Fibroblast of gingiva (primary cell): ENCODE data around the gene AIF1L.

ENCODE experiments used
- DNase-seq: peaks from one replicate; pipeline ENCODE4 v3.0.0-alpha.2; 2011; ENCODE audit warnings: low read depth

The AIF1L gene

GRCh38 chr9:131078427-131079366 is 17.6 kb upstream of the AIF1L start:
- DNase-seq = no peak

GRCh38 chr9:131080589-131080988 is 15.7 kb upstream of the AIF1L start:
- DNase-seq = no peak

GRCh38 chr9:131081868-131082267 is 14.5 kb upstream of the AIF1L start:
- DNase-seq = no peak

- no peak for DNase-seq
Measured at GRCh38 chr9:131082774-131083512, 13.4 kb upstream of the AIF1L start.

GRCh38 chr9:131084661-131085369 is 11.5 kb upstream of the AIF1L start:
- DNase-seq = no peak

GRCh38 chr9:131085370-131086122 is 10.8 kb upstream of the AIF1L start:
- DNase-seq = no peak

DNA sequence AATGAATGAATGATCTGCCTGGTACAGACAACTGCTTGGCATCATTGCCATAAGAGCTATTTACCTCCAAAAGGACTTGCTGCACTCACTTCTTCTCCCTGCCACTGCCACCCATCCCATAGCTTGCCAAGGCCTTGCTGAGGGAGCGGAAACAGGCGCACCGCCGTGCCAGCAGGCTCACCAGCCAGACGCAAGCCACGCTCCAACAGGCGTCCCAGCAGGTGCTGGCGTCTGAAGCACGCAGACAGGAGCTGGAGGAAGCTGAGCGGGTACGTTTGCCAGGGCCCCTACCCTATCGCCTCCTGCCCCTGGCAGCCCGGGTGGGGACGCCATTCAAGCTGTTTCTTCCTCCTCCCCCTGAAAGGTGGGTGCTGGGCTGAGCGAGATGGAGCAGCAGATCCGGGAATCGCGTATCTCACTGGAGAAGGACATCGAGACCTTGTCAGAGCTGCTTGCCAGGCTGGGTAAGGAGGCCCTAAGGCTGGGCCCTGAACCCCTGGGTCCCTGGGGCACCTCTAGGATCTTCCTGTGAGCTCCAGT is 8.9 kb upstream of the AIF1L start:
- DNase-seq = no peak

GRCh38 chr9:131090025-131090787 is 6.1 kb upstream of the AIF1L start:
- DNase-seq = no peak

- no peak for DNase-seq
Measured at GRCh38 chr9:131091352-131091992, 4.9 kb upstream of the AIF1L start.

GRCh38 chr9:131092030-131092429 is 4.3 kb upstream of the AIF1L start:
- no peak for DNase-seq

GRCh38 chr9:131092548-131093440 is 3.5 kb upstream of the AIF1L start:
- no peak for DNase-seq

DNA sequence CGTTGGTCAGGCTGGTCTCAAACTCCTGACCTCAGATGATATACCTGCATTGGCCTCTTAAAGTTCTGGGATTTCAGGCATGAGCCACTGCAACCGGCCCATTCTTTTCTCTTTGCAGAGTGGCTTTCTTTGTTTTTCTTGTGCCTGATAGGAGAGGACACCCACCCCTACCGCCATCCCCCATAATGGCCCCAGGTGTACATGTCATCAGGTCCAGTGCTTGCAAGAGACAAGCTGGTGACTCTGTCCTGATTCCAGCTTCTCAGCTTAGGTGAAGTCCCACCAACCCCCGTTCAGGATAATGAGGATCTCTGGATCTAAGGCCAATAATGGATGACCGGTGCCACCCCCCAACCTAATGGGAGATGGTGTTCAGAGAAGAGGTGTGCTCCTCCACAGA is 2.3 kb upstream of the AIF1L start:
- no peak for DNase-seq

DNA sequence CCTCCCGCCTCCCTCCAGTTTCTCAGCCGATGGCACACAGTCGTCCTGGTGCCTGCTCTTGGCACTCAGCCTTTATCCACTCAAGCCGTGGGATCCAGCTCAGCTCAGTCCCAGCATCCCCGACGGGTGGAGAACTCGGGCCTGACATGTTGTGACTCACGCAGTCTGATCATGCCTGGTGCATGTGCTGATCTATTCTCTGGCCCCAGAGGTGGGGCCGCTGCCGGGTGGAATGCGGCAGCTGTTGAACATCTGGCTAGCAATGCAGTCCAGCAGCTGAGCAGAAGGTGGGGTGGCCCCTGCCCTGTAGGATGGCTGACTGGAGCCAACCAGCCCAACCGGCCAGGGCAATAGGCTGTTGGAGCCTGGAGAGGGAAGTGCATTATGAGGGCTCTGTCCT is 1.7 kb upstream of the AIF1L start:
- peak; percentile 35 for DNase-seq

DNA sequence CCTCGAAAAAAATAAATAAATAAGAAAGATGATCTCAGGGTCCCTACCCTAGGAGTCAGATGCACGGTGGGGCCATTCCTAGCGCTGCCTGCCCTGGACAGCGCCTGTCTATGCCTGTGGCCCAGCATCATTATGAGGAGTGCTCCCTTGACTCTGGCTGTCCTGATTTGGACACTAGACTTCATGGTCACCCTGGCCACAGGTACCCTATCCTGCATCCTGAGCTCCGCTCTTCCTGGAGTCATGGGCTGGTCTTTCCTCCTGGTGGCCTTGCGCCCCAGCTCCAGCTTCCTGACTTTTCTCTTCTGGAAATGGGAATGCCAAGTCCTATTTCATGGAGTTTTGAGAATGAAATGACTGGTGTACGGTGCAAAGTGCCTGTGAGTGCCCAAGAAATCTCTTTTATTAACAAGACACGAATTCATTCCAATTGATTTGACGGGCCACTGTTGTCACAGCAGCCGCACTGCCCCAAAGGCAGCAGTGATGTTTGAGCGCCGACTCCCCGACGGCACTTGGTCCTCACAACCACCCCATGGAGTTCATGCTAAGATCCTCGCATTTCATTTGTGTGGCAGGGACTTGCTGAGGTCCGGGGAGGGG is 564 bp upstream of the AIF1L start:
- DNase-seq = no peak

DNA sequence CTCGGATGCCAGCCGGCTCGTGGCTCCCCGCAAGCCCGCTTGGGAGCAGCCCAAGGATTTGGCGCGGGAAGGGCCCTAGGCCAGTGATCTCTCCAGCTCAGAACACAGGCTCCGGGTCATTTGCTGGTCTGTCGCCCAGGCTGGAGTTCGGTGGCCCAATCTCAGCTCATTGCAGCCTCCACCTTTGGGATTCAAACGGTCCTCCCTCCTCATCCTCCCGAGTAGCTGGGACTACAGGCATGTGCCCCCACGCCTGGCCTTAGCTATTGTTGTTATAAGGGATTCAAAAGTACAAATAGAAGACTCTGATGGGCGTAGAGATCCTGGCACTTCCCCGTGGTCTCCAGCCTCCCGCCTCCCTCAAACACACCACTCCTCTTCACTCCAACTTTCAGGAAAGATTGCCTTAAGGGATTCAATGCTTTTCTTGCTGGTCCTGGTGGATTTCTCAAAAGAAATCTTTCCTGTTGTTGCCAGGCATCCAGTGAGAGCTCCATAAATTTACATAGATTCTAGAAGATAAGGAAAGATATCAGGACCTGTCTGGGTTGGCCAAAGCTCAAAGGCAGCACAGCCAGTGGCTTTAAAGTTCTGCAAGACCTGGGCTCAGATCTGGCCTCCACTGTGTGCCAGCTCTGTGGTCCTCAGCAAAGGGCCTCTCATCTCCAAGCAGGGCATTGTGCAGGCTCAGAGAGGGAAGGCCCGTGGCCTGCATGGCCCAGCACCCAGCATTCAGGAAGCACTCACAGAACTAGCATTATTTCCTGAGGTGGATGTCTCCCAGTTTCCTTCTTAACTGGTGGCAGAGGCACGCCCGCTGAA is 1.0 kb downstream of the AIF1L start:
- no peak for DNase-seq

- DNase-seq = no peak
Measured at GRCh38 chr9:131097948-131098278, 1.6 kb downstream of the AIF1L start.

DNA sequence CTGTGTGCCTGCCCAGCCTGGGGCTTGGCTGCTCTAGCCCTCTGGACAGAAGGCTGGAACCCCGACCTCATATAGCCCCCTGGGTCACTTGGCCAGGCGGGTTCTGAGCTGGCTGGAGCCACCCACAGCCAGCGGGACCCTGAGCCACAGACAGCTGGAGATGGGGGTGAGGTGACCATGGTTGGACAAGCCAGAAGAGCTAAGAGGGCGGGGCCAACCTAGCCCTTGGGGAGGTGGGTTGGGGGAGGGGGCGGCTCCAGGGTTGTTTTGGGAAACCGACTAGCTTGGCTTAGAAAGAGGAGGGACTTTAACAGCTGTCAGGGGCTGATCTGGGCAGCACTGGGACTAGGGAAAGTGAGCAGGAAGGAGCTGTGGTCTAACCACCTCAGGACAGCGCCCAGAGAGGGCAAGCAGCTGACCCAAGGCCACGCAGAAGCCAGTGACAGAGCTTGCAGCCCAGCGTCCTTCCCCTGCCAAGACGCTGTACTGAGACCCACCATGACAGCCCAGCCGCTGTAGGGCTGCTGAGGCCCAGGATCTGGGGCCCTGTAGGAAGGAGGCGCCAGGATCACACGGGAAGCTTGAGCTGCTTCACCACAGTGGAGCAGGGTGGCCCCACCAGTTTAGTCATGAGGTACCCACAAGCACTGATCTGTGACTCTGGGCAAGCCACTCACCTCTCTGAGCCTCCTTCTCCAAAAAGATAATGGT is 2.2 kb downstream of the AIF1L start:
- no peak for DNase-seq
